SK-N-SH treated with all-trans-retinoic acid at 6 μM for 48 hours (cell line): Measurements from ENCODE around the gene CCDC88C.

Experiments
- SNAI2 ChIP-seq: fragments of 250-450 bp; sonication (Bioruptor Pico); IDR thresholded peaks from 2 replicates; pipeline ENCODE4 v1.5.0; 2020; ENCODE audit warnings: mild to moderate bottlenecking, moderate library complexity
- TOX ChIP-seq: fragments of 250-450 bp; sonication (Bioruptor Pico); IDR thresholded peaks from 2 replicates; pipeline ENCODE4 v1.8.0; 2021; ENCODE audit warnings: mild to moderate bottlenecking, moderate library complexity, borderline replicate concordance
- TSHZ2 ChIP-seq: fragments of 250-450 bp; sonication (Bioruptor Pico); IDR thresholded peaks from 2 replicates; pipeline ENCODE4 v1.5.0; 2020; ENCODE audit warnings: mild to moderate bottlenecking, moderate library complexity

DNA sequence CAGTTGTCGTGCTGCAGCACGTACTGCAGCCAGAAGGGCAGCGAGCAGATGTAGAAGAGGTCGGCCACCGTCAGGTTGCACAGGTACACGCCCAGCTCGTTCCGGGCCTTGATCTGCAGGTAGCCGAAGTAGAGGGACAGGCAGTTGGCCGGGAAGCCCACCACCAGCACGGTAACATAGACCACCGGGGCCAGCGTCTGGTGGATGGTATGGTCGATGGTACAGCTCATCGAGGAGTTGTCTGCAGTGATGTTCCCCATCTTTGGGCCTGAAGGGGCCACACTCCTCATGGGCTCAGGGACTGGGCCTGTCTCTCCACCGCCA is 182.9 kb downstream of the CCDC88C start:
- no peak for TF ChIP-seq TSHZ2 (CRISPR knock-in tag)
- no peak for TF ChIP-seq TOX (CRISPR knock-in tag)
- no peak for TF ChIP-seq SNAI2 (CRISPR knock-in tag)
